ENCODE measurements around the gene SEPTIN10.

- no peak for TF ChIP-seq POLR2A (IDR thresholded peaks at IDR 0.05; ENCODE audit: control extremely low read depth in 1 of 2, low read depth in 2 of 2, low read length in 2 of 2)
- TF ChIP-seq RAD21 (IDR thresholded peaks at IDR 0.05 in 1 of 2, conservative IDR thresholded peaks at IDR 0.05 in 1 of 2; ENCODE audit: low read depth in 2 of 2, low read length in 2 of 2), result no peak
- TF ChIP-seq CREB1 (IDR thresholded peaks at IDR 0.05), result no peak
- no peak for TF ChIP-seq CTCF (IDR thresholded peaks at IDR 0.05; ENCODE audit: control extremely low read depth in 1 of 3, insufficient read depth in 1 of 3, low read depth in 1 of 3, low read length in 3 of 3)
- TF ChIP-seq MAX (IDR thresholded peaks at IDR 0.05), result no peak
- TF ChIP-seq PHF8 (conservative IDR thresholded peaks at IDR 0.05; ENCODE audit: low read depth, low read length), result no peak
- no peak for TF ChIP-seq ATF3 (IDR thresholded peaks at IDR 0.05; ENCODE audit: insufficient read depth, low read depth, low read length)
These were observed 19.4 kb downstream of the SEPTIN10 start for GRCh38 chr2:109594246-109594885.

Measured in H1 (cell line).